HFFc6 (cell line): ENCODE results near the gene RASSF3. TPM values are rescaled to one million over a fixed set of nuclear protein-coding genes. Genes with fewer than 3 reads are reported as not detected.

Experiments used
- DNase-seq: peaks from one replicate; pipeline ENCODE4 v3.0.0-alpha.2; 2018
- H3K27ac Mint-ChIP-seq: 2 replicates; pipeline ENCODE4 v1.8.0; 2020; ENCODE audit warnings: mild to moderate bottlenecking, mixed read lengths
- H3K27me3 Mint-ChIP-seq: 2 replicates; pipeline ENCODE4 v1.8.0; 2021; ENCODE audit warnings: mild to moderate bottlenecking, moderate library complexity, mixed read lengths; ENCODE audit not compliant: insufficient read depth
- H3K36me3 Mint-ChIP-seq: 2 replicates; pipeline ENCODE4 v1.8.0; 2021; ENCODE audit warnings: low read depth, mixed read lengths
- H3K4me1 Mint-ChIP-seq: 2 replicates; pipeline ENCODE4 v1.8.0; 2020; ENCODE audit warnings: low read depth, mixed read lengths
- H3K4me3 Mint-ChIP-seq: 2 replicates; pipeline ENCODE4 v1.8.0; 2020; ENCODE audit warnings: mild to moderate bottlenecking, moderate library complexity, mixed read lengths
- H3K9me3 Mint-ChIP-seq: 2 replicates; pipeline ENCODE4 v1.8.0; 2020; ENCODE audit warnings: mild to moderate bottlenecking, mixed read lengths
- CTCF ChIP-seq: fragments of 200-600 bp; sonication (generic); IDR thresholded peaks from 2 replicates; pipeline ENCODE4 v1.5.0; 2021; ENCODE audit warnings: antibody characterized with exemption, mild to moderate bottlenecking
- microRNA-seq: library from miRNA; unstranded; fragments of <30 nt; microRNA quantifications from one replicate; pipeline ENCODE4, GENCODE V29; 2019
- total RNA-seq, 6 experiments: library from RNA; stranded (reverse); fragmentation: NEBNext Ultra II Directional; extraction: Animal tissue kit (Norgen Biotek cat#: 25700); gene quantifications; 2 replicates in 1 of 6; 3 replicates in 5 of 6; pipeline ENCODE4 v1.2.3, GENCODE V29; 2021

The RASSF3 gene
- total RNA-seq, 6 experiments from 2014 or later, result 16.9 to 23.3 (median 20.6) TPM

- no peak for DNase-seq
Measured at GRCh38 chr12:64745980-64746379, 135.7 kb downstream of the RASSF3 start.

GRCh38 chr12:64746663-64747062 is 136.4 kb downstream of the RASSF3 start:
- Mint-ChIP-seq H3K9me3 (no peaks in the 10 kb centered on the region), H3K4me1 (peaks cover 45% of the 10 kb centered on the region), H3K4me3 (0 out of 2 replicates have a peak overlapping the region, but pooled peaks have one; percentile 0), H3K36me3 (peaks cover 18% of the 10 kb centered on the region), H3K27ac (peak overlapping the region; percentile 10), H3K27me3 (no peaks in the 10 kb centered on the region)
- TF ChIP-seq CTCF, result no peak
- no peak for DNase-seq

More at GRCh38 chr12:64745980-64746379, 135.7 kb downstream of the RASSF3 start:
- H3K4me3 Mint-ChIP-seq, result no peak overlapping the region
- H3K9me3 Mint-ChIP-seq, result no peaks in the 10 kb centered on the region
- H3K36me3 Mint-ChIP-seq, result peaks cover 23% of the 10 kb centered on the region
- TF ChIP-seq CTCF, result no peak
- no peak overlapping the region for H3K27ac Mint-ChIP-seq
- H3K27me3 Mint-ChIP-seq, result no peaks in the 10 kb centered on the region
- H3K4me1 Mint-ChIP-seq, result peaks cover 45% of the 10 kb centered on the region

Small RNAs within 50 kb of the gene (microRNA-seq; reads per million reads assigned to microRNA genes)
- gene MIR548C (not detected), gene MIR548Z (not detected)

Other genes starting within 250 kb of the RASSF3 start
- not detected for gene C12orf56, start 219.7 kb upstream of the RASSF3 start, total RNA-seq
- gene XPOT, start 206.1 kb upstream of the RASSF3 start, total RNA-seq, result 10 to 100 TPM; 78.1 to 97.9 (median 84.7) TPM
- gene TBK1, start 158.4 kb upstream of the RASSF3 start, total RNA-seq, result 10 to 100 TPM; 20.2 to 23.8 (median 21.0) TPM
- 100 to 1,000 TPM in 1 of 6 experiments, 10 to 100 TPM in 5; 86.4 to 104 (median 91.2) TPM for gene GNS, start 148.9 kb downstream of the RASSF3 start, total RNA-seq
- gene TBC1D30, start 214.2 kb downstream of the RASSF3 start, total RNA-seq, result under 1 TPM in 5 of 6 experiments, not detected in 1; 0.05 to 0.54 (median 0.23) TPM